Measurements from ENCODE around the gene CEP112.
"Not testable (repeated sequence)": the region's sequence is repeated elsewhere in the genome, so short reads cannot be mapped to it uniquely, and the experiment has no call there.

Gene CEP112

GRCh38 chr17:65808566-65808965, 383.4 kb downstream of the CEP112 start:
- not testable (repeated sequence) for H3K4me1 ChIP-seq (ENCODE audit: control insufficient read depth, insufficient read depth, low read length); H3K36me3 ChIP-seq (ENCODE audit: control insufficient read depth, insufficient read depth, low read length); H3K4me3 ChIP-seq (ENCODE audit: low read depth, low read length); H3K9ac ChIP-seq (ENCODE audit: low read length); H3K27me3 ChIP-seq (ENCODE audit: control insufficient read depth, insufficient read depth, low read length); H3K27ac ChIP-seq (ENCODE audit: low read depth, low read length)
- H3K9me3 ChIP-seq (ENCODE audit: control insufficient read depth, insufficient read depth, low read depth, low read length): peaks cover 44% of the 10 kb centered on the region

DNA sequence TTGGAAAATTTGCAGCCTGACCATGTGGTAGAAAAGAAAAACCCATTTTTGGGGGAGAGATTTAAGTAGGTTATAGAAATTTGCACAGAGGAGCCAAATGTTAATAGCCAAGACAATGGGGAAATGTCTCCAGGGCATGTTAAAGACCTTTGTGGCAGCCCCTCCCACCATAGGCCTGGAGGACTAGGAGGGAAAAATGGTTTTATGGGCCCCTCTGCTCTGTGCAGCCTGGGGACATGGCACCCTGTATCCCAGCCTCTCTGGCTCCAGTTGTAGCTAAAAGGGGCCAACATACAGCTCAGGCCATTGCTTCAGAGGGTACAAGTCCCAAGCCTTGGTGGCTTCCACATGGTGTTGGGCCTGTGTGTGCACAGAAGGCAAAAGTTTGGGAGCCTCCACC, 384.6 kb downstream of the CEP112 start:
- no peaks in the 10 kb centered on the region for H3K27me3 ChIP-seq (ENCODE audit: control insufficient read depth, insufficient read depth, low read length)
- no peak overlapping the region for H3K9ac ChIP-seq (ENCODE audit: low read length)
- no peak overlapping the region for H3K27ac ChIP-seq (ENCODE audit: low read depth, low read length)
- no peaks in the 10 kb centered on the region for H3K36me3 ChIP-seq (ENCODE audit: control insufficient read depth, insufficient read depth, low read length)
- no peaks in the 10 kb centered on the region for H3K4me1 ChIP-seq (ENCODE audit: control insufficient read depth, insufficient read depth, low read length)
- H3K4me3 ChIP-seq (ENCODE audit: low read depth, low read length): no peak overlapping the region
- H3K9me3 ChIP-seq (ENCODE audit: control insufficient read depth, insufficient read depth, low read depth, low read length): peaks cover 55% of the 10 kb centered on the region

GRCh38 chr17:65801513-65801912, 390.4 kb downstream of the CEP112 start:
- no peaks in the 10 kb centered on the region for H3K36me3 ChIP-seq (ENCODE audit: control insufficient read depth, insufficient read depth, low read length)
- no peak overlapping the region for H3K4me3 ChIP-seq (ENCODE audit: low read depth, low read length)
- H3K9me3 ChIP-seq (ENCODE audit: control insufficient read depth, insufficient read depth, low read depth, low read length): peaks cover 39% of the 10 kb centered on the region
- no peak overlapping the region for H3K9ac ChIP-seq (ENCODE audit: low read length)
- no peak overlapping the region for H3K27ac ChIP-seq (ENCODE audit: low read depth, low read length)
- no peaks in the 10 kb centered on the region for H3K4me1 ChIP-seq (ENCODE audit: control insufficient read depth, insufficient read depth, low read length)
- no peaks in the 10 kb centered on the region for H3K27me3 ChIP-seq (ENCODE audit: control insufficient read depth, insufficient read depth, low read length)

- Histone ChIP-seq H3K9me3 (ENCODE audit: control insufficient read depth, insufficient read depth, low read depth, low read length) (peaks cover 33% of the 10 kb centered on the region), H3K36me3 (ENCODE audit: control insufficient read depth, insufficient read depth, low read length) (no peaks in the 10 kb centered on the region), H3K27me3 (ENCODE audit: control insufficient read depth, insufficient read depth, low read length) (no peaks in the 10 kb centered on the region), H3K4me1 (ENCODE audit: control insufficient read depth, insufficient read depth, low read length) (no peaks in the 10 kb centered on the region), H3K4me3 (ENCODE audit: low read depth, low read length) (no peak overlapping the region), H3K9ac (ENCODE audit: low read length) (no peak overlapping the region), H3K27ac (ENCODE audit: low read depth, low read length) (no peak overlapping the region)
Observed at GRCh38 chr17:65800655-65801054, 391.3 kb downstream of the CEP112 start.

DNA sequence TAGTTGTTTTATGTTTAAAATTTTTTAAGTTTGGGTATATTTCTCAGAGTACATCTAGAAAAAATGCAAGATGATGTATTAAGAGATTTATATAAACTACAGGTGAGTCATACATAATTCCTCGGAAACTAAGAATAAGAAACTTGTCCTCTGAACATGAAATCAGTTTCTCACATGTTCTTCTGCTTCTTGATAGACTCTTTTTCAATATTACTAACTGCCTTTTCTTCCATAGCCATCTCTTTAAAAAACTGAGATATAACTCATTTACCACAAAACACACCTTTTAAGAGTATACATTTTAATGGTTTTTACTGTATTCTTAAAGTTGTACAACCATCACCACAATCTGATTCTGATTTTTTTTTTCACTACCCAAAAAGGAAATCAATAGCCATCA, 392.1 kb downstream of the CEP112 start:
- Histone ChIP-seq H3K36me3 (ENCODE audit: control insufficient read depth, insufficient read depth, low read length) (no peaks in the 10 kb centered on the region), H3K4me3 (ENCODE audit: low read depth, low read length) (no peak overlapping the region), H3K9me3 (ENCODE audit: control insufficient read depth, insufficient read depth, low read depth, low read length) (peaks cover 33% of the 10 kb centered on the region), H3K27ac (ENCODE audit: low read depth, low read length) (no peak overlapping the region), H3K27me3 (ENCODE audit: control insufficient read depth, insufficient read depth, low read length) (no peaks in the 10 kb centered on the region), H3K9ac (ENCODE audit: low read length) (no peak overlapping the region), H3K4me1 (ENCODE audit: control insufficient read depth, insufficient read depth, low read length) (no peaks in the 10 kb centered on the region)

DNA sequence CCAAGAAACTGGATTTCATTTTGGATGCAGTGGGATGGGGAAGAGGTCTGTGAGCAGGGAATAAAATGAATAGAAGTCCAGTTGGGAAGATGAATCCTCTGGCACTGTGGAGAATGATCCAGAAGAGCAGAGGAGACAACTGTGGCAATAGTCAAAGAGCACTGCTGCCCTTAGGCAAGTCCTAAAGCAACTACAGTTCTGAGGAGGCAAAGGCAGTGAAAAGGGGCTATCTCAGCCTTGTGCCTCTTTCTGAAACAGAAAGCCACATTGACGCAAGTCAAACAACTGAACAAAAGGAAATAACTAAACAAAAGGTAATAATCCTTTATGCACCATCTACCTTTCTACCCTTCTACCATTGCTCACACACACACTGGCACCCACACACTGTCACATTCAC, 392.5 kb downstream of the CEP112 start:
- H3K4me3 ChIP-seq (ENCODE audit: low read depth, low read length): no peak overlapping the region
- no peaks in the 10 kb centered on the region for H3K27me3 ChIP-seq (ENCODE audit: control insufficient read depth, insufficient read depth, low read length)
- H3K4me1 ChIP-seq (ENCODE audit: control insufficient read depth, insufficient read depth, low read length): no peaks in the 10 kb centered on the region
- no peaks in the 10 kb centered on the region for H3K36me3 ChIP-seq (ENCODE audit: control insufficient read depth, insufficient read depth, low read length)
- no peak overlapping the region for H3K27ac ChIP-seq (ENCODE audit: low read depth, low read length)
- H3K9me3 ChIP-seq (ENCODE audit: control insufficient read depth, insufficient read depth, low read depth, low read length): peaks cover 33% of the 10 kb centered on the region
- H3K9ac ChIP-seq (ENCODE audit: low read length): no peak overlapping the region

GRCh38 chr17:65797809-65798208, 394.1 kb downstream of the CEP112 start:
- Histone ChIP-seq H3K36me3 (ENCODE audit: control insufficient read depth, insufficient read depth, low read length) (no peaks in the 10 kb centered on the region), H3K4me1 (ENCODE audit: control insufficient read depth, insufficient read depth, low read length) (no peaks in the 10 kb centered on the region), H3K27me3 (ENCODE audit: control insufficient read depth, insufficient read depth, low read length) (no peaks in the 10 kb centered on the region), H3K9ac (ENCODE audit: low read length) (no peak overlapping the region), H3K4me3 (ENCODE audit: low read depth, low read length) (no peak overlapping the region), H3K9me3 (ENCODE audit: control insufficient read depth, insufficient read depth, low read depth, low read length) (peaks cover 22% of the 10 kb centered on the region), H3K27ac (ENCODE audit: low read depth, low read length) (no peak overlapping the region)

DNA sequence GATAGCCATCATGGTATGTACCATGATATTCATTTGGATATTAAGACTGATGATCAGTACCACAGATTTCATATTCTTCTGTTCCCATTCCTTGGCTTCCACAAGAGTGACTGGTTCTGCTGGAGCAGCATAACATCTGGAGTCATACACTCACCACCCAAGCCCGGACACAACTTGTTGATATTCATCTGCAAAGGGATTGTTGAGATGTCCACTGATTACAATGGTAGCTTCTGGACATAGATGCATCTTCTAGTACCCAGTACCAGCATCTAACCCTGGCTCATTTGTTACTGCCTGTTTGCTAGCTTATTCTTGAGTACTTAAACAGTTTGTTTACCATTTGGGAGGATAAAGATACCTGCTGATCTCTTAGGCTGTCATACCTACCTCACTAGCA, 394.8 kb downstream of the CEP112 start:
- Histone ChIP-seq H3K27ac (ENCODE audit: low read depth, low read length) (no peak overlapping the region), H3K4me3 (ENCODE audit: low read depth, low read length) (no peak overlapping the region), H3K9me3 (ENCODE audit: control insufficient read depth, insufficient read depth, low read depth, low read length) (peaks cover 16% of the 10 kb centered on the region), H3K4me1 (ENCODE audit: control insufficient read depth, insufficient read depth, low read length) (no peaks in the 10 kb centered on the region), H3K36me3 (ENCODE audit: control insufficient read depth, insufficient read depth, low read length) (no peaks in the 10 kb centered on the region), H3K27me3 (ENCODE audit: control insufficient read depth, insufficient read depth, low read length) (no peaks in the 10 kb centered on the region), H3K9ac (ENCODE audit: low read length) (no peak overlapping the region)

- Histone ChIP-seq H3K4me1 (ENCODE audit: control insufficient read depth, insufficient read depth, low read length) (peaks cover 6% of the 10 kb centered on the region; the same call in 1 of the 2 replicates), H3K9me3 (ENCODE audit: control insufficient read depth, insufficient read depth, low read depth, low read length) (no peaks in the 10 kb centered on the region), H3K36me3 (ENCODE audit: control insufficient read depth, insufficient read depth, low read length) (no peaks in the 10 kb centered on the region), H3K27me3 (ENCODE audit: control insufficient read depth, insufficient read depth, low read length) (no peaks in the 10 kb centered on the region), H3K4me3 (ENCODE audit: low read depth, low read length) (no peak overlapping the region), H3K9ac (ENCODE audit: low read length) (no peak overlapping the region), H3K27ac (ENCODE audit: low read depth, low read length) (no peak overlapping the region)
Observed at GRCh38 chr17:65794572-65794971, 397.4 kb downstream of the CEP112 start.

GRCh38 chr17:65790241-65790640, 401.7 kb downstream of the CEP112 start:
- Histone ChIP-seq H3K36me3 (ENCODE audit: control insufficient read depth, insufficient read depth, low read length) (no peaks in the 10 kb centered on the region), H3K4me1 (ENCODE audit: control insufficient read depth, insufficient read depth, low read length) (peaks cover 6% of the 10 kb centered on the region; the same call in 1 of the 2 replicates), H3K9ac (ENCODE audit: low read length) (no peak overlapping the region), H3K27me3 (ENCODE audit: control insufficient read depth, insufficient read depth, low read length) (no peaks in the 10 kb centered on the region), H3K27ac (ENCODE audit: low read depth, low read length) (no peak overlapping the region), H3K4me3 (ENCODE audit: low read depth, low read length) (no peak overlapping the region), H3K9me3 (ENCODE audit: control insufficient read depth, insufficient read depth, low read depth, low read length) (no peaks in the 10 kb centered on the region)

- Histone ChIP-seq H3K9me3 (ENCODE audit: control insufficient read depth, insufficient read depth, low read depth, low read length) (0 out of 2 replicates have a peak, but pooled peaks cover 1% of the 10 kb centered on the region), H3K4me3 (ENCODE audit: low read depth, low read length) (no peak overlapping the region), H3K36me3 (ENCODE audit: control insufficient read depth, insufficient read depth, low read length) (no peaks in the 10 kb centered on the region), H3K27me3 (ENCODE audit: control insufficient read depth, insufficient read depth, low read length) (no peaks in the 10 kb centered on the region), H3K27ac (ENCODE audit: low read depth, low read length) (no peak overlapping the region), H3K9ac (ENCODE audit: low read length) (no peak overlapping the region), H3K4me1 (ENCODE audit: control insufficient read depth, insufficient read depth, low read length) (peaks cover 6% of the 10 kb centered on the region; the same call in 1 of the 2 replicates)
Observed at GRCh38 chr17:65787503-65787902, 404.4 kb downstream of the CEP112 start.

GRCh38 chr17:65786479-65786878, 405.5 kb downstream of the CEP112 start:
- H3K9me3 ChIP-seq (ENCODE audit: control insufficient read depth, insufficient read depth, low read depth, low read length): 0 out of 2 replicates have a peak, but pooled peaks cover 4% of the 10 kb centered on the region
- H3K27ac ChIP-seq (ENCODE audit: low read depth, low read length): no peak overlapping the region
- H3K9ac ChIP-seq (ENCODE audit: low read length): no peak overlapping the region

More at GRCh38 chr17:65786479-65786878, 405.5 kb downstream of the CEP112 start:
- no peaks in the 10 kb centered on the region for H3K27me3 ChIP-seq (ENCODE audit: control insufficient read depth, insufficient read depth, low read length)
- H3K4me3 ChIP-seq (ENCODE audit: low read depth, low read length): no peak overlapping the region
- H3K36me3 ChIP-seq (ENCODE audit: control insufficient read depth, insufficient read depth, low read length): no peaks in the 10 kb centered on the region
- H3K4me1 ChIP-seq (ENCODE audit: control insufficient read depth, insufficient read depth, low read length): peaks cover 6% of the 10 kb centered on the region; the same call in 1 of the 2 replicates

All from HUES6 (cell line).